HPDE6-E6E7 (cell line): ENCODE data around the gene PARVA.
"Not testable (repeated sequence)": the region's sequence is repeated elsewhere in the genome, so short reads cannot be mapped to it uniquely, and the experiment has no call there.

Experiments used
- DNase-seq: peaks from one replicate; pipeline ENCODE4 v3.0.0; 2011; ENCODE audit warnings: missing footprints; ENCODE audit errors: extremely low spot score

PARVA gene

GRCh38 chr11:12497431-12497830, 120.1 kb downstream of the PARVA start:
- no peak for DNase-seq

DNA sequence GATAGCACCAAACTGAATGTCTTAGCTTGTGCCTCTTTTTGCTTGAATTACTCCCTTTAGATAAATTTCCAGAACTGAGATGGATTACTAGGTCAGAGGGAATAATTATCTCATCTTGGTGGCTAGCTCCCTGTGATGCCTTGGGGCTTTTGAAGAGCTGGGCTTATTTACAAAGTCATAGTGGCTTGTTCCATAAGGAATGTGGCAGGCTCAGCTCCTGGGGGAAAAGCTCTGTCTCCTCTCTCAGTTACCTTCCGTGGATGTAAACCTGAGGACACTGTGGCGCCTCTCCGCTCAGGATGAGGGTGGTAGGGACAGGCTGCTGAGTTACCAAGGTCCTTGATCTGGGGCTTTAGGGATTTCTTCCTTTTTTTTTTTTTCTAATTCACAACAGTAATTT, 121.7 kb downstream of the PARVA start:
- DNase-seq, result no peak

DNA sequence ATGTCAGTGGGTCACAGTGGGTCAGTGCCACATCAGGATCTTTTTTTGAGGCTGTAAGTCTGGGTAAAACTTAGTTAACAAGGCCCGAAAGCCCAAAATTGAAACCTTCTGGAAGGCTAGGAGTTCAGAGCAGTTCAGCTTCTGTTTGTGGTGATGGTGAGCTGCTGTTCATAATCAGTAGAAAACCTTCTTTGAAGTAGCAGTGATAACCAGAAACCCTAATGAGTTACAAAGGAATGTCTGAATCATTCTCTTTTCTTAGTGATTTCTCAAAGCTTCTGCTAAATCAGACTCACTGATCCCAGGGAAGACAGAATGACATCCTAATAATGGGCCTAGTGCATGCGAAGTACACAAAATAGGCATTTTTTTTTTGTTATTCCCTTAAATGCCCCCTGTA, 124.7 kb downstream of the PARVA start:
- DNase-seq, result no peak

- no peak for DNase-seq
Observed at GRCh38 chr11:12503039-12503484, 125.7 kb downstream of the PARVA start.

- no peak for DNase-seq
Observed at GRCh38 chr11:12503886-12504285, 126.5 kb downstream of the PARVA start.

GRCh38 chr11:12505183-12505582, 127.8 kb downstream of the PARVA start:
- no peak for DNase-seq

GRCh38 chr11:12506404-12506921, 129.1 kb downstream of the PARVA start:
- no peak for DNase-seq

- DNase-seq, result no peak
Observed at GRCh38 chr11:12507391-12507790, 130.0 kb downstream of the PARVA start.

DNA sequence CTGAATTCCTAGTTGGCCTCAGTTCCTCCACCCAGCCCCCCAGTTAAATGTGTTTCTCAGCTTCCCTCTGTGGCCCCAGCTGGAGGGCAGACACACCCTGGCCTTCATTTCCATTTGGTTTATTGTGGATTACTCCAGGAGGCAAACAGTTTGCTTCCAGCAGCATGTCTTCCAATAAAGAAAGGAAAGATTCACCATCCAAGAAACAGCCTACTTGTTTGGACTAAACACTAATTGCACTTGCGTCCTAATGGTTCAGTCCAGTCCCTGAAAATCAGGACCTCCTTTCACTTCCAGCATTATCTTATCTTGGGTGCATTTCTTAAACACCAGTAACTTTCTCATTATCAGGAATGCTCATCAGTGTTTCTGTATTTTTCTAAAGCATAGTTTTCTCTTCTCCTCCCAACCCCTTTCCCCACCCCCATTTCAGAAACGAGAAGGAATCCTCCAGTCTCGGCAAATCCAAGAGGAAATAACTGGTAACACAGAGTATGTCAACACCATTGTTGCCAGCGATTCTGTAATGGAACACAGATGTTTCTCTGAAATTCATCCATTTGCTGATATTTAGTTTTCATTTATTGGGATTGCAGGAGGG, 130.9 kb downstream of the PARVA start:
- DNase-seq, result no peak

- no peak for DNase-seq
Observed at GRCh38 chr11:12509371-12509770, 132.0 kb downstream of the PARVA start.

GRCh38 chr11:12512132-12512531, 134.8 kb downstream of the PARVA start:
- no peak for DNase-seq

DNA sequence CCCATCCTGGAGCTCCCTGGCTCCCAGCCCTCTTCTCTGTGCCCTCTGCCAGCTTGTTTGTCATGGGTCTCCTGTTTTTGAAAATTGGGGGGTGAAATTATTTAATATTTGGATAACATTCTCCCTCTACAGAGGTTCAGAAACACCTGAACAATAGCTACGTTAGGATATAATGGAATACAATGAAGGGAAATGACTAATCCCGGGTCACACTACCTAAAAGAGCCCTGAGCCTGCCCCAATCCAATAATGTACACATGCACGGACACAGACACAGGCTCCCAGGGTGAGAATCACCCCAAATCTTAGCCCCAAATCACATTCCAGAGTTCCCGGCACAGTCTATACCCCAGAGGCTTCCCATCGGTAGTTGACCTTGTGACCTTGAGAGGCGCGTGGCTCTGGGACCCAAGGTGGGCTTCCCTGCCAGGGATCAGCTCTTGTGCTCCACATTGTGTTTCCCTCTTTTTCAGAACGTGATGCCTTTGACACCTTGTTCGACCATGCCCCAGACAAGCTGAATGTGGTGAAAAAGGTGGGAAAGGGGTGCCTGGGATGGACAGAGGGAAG, 135.5 kb downstream of the PARVA start:
- no peak for DNase-seq

- DNase-seq, result no peak
Observed at GRCh38 chr11:12516387-12517105, 139.2 kb downstream of the PARVA start.

- no peak for DNase-seq
Observed at GRCh38 chr11:12517306-12517705, 139.9 kb downstream of the PARVA start.

GRCh38 chr11:12517741-12518140, 140.4 kb downstream of the PARVA start:
- no peak for DNase-seq

DNA sequence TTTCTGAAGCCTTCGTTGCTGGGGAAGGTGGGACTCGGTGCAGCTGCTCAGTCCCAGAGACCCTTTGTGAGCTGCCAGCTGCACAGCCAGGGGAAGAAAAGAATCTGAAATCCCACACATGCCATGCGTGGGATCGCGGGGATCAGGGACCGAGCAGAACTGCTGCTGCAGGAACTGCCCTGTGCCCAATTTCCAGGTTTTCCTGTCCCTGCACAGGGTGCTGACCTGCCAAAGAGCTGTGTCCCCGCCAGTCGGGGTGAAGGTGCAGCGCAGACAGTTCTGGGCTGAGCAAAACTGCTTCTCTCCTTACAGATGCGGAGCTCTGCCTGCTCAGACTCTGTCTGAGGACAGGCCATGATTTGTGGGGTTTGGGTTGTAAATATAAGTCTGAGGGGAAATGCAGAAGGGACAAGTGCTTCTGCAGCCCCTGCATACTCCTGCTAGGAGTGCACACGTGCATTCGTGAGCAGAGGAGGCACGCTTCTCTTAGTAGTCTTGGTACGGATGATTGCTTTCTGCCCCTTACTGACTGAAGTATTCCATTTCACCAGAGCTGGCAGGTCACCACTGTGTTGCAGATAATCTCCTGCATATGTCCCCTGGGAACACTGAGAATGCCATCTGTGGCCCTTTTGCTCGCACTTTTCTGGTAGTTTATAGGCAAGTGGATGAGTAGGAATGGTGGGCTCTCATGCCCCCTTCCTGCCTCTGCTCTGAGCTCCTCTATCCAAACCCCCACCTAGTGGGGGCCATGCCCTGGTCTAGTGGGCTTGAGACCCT, 141.4 kb downstream of the PARVA start:
- DNase-seq, result no peak

- no peak for DNase-seq
Observed at GRCh38 chr11:12520054-12520453, 142.7 kb downstream of the PARVA start.

- not testable (repeated sequence) for DNase-seq
Observed at GRCh38 chr11:12520576-12520975, 143.2 kb downstream of the PARVA start.

- DNase-seq, result no peak
Observed at GRCh38 chr11:12523180-12523924, 146.0 kb downstream of the PARVA start.

DNA sequence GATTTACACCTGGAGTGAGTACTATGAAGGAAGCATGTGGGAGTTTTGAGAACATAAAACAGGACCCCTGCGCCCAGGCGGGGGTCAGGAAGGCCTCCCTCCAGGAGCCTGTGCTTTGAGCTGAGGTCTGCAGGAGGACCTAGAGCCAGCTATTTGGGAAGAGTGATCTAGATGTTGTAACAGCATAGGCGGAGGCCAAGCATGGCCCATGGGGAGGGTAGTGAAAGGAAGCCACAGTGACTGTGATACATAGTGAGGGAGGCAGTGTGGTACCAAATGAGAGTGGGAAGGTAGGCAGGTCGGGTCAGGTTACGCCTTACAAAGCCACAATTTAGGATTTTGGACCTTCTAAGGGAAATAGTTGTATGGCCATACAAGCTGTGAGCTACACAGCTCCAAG, 147.5 kb downstream of the PARVA start:
- DNase-seq, result no peak

DNA sequence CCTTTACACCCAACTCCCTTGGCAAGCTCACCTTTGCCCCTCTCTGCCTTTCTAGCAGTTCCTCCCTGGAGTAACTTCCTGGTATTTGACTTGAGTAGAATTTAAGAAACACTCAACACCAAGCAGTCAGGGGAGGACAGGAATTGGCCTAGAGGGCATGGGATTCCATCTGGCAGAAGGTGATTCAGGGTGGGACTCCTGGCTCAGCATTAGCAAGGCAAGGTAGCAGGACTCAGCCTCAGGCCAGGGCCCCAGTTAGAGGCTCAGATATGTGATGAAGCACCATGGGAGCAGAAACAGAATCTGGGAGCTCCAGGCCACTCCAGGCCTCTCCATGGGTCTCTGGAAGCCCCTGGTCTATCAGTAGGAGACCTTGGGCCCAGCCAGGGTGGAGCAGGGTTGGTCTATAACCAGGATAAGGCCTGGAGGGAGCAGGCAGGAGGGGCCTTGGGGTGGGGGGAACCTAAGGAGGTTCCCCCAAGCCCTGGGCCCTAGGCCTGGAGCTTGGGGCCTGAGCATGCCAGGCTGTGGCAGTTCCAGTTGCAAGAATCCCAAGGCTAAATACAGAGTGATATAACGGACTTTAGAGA, 148.2 kb downstream of the PARVA start:
- no peak for DNase-seq
